GM12801 (cell line): ENCODE results near the gene C1QTNF8.

Experiments
- TF ChIP-seq, protein P1 (sequence below): IDR thresholded peaks from one replicate; pipeline ENCODE4 v1.5.1; 2011; ENCODE audit warnings: control low read depth; ENCODE audit not compliant: insufficient read length; ENCODE audit errors: extremely low read depth

Gene C1QTNF8

GRCh38 chr16:1126044-1126443 is 30.0 kb upstream of the C1QTNF8 start:
- TF ChIP-seq, protein P1, sequence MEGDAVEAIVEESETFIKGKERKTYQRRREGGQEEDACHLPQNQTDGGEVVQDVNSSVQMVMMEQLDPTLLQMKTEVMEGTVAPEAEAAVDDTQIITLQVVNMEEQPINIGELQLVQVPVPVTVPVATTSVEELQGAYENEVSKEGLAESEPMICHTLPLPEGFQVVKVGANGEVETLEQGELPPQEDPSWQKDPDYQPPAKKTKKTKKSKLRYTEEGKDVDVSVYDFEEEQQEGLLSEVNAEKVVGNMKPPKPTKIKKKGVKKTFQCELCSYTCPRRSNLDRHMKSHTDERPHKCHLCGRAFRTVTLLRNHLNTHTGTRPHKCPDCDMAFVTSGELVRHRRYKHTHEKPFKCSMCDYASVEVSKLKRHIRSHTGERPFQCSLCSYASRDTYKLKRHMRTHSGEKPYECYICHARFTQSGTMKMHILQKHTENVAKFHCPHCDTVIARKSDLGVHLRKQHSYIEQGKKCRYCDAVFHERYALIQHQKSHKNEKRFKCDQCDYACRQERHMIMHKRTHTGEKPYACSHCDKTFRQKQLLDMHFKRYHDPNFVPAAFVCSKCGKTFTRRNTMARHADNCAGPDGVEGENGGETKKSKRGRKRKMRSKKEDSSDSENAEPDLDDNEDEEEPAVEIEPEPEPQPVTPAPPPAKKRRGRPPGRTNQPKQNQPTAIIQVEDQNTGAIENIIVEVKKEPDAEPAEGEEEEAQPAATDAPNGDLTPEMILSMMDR = no peak

GRCh38 chr16:1125471-1125870 is 29.4 kb upstream of the C1QTNF8 start:
- TF ChIP-seq, protein P1 = no peak

DNA sequence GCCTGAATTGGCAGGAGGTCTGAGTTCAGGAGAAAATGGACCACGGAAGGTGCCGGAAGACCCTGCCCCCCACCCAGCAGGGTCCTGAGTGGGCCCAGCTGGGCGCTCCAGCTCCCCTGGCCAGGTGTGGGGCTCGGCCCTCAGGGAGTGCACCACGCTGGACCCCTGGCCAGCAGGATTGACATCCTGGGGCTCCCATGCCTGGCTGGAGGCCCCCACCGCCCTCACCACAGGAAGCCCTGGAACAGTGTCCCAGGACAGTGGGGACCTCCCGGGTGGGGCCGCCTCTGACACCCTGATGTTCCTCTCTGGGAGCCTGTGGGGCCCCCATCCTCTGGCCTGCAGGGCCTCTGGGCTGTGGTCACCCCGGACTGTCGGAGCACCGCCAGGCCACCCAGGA is 28.8 kb upstream of the C1QTNF8 start:
- TF ChIP-seq, protein P1 = no peak

DNA sequence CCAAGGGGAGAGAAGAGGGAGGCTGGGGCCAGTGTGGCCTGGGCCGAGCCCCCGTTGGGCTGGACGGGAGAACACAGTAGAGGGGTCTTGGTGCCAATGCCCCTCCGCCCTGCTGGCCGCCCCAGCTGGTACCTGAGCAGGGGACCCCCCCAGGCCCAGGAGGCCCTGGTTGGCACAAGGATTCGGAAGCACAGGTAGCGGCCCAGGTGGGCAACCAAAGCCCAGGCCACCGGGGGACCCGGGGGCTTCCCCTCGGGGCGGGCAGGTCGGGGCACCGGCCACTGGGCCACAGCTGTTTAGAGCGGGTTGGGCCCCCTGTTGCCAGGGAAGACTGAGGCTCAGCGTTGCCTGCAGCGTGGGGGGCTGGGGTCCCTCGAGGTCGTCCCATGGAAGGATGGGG is 28.2 kb upstream of the C1QTNF8 start:
- TF ChIP-seq, protein P1 = no peak

- TF ChIP-seq, protein P1 = no peak
These were observed 27.6 kb upstream of the C1QTNF8 start for GRCh38 chr16:1123525-1124230.

GRCh38 chr16:1122398-1122765 is 26.3 kb upstream of the C1QTNF8 start:
- TF ChIP-seq, protein P1 = no peak

DNA sequence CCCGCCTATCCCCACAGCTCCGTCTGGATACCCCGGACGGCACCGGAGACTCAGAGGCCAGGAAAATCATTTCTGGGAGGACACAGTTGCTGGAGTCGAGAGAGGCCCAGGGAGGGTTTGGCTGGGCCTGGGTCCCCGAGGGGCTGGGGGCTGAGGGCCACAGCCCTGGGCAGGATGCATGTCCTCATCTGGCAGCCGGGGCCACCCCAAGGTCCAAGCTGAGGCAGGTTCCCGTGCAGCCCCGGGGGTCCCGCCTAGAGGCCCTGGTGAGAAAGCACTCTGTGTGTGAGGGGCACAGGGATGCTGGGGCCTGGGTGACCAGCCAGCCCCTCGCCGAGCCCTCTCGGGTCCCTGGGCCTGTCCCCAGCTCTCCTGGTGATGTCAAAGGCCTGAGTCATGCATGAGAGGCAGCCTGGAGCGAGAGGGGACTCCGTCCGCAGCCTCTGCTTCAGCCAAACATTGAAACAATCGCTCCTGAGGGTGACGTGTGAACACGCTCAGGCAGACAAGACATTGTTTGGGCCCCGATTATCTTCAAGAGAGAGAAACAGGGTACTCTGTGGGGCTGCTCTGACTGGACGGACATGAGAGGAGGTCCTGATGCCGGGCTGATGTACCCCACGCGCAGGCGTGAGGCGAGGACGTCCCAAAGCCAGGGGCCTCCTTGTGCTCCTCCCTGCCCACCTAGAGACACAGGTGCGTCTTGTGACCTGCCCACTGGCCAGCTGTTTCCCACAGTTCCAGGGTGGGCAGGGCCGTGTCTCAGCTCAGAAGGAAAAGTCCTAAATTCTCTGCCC is 25.8 kb upstream of the C1QTNF8 start:
- TF ChIP-seq, protein P1 = no peak
